Urothelium cell line (cell line): ENCODE results near the gene ME3.
"Not testable (repeated sequence)": the region's sequence is repeated elsewhere in the genome, so short reads cannot be mapped to it uniquely, and the experiment has no call there.

Experiments
- DNase-seq: peaks from one replicate; pipeline ENCODE4 v3.0.0; 2011; ENCODE audit warnings: low spot score, mixed read lengths
- FAIRE-seq: peaks from 2 replicates; lab custom pipeline; 2011; peaks lifted over from hg19 to GRCh38; lab: Jason Lieb, UNC

Gene ME3

GRCh38 chr11:86444981-86445380 lies 227.4 kb downstream of the ME3 start:
- DNase-seq (no peak), FAIRE-seq (no peak)

GRCh38 chr11:86443415-86443814 lies 229.0 kb downstream of the ME3 start:
- DNase-seq, result no peak
- no peak for FAIRE-seq

GRCh38 chr11:86442827-86443226 lies 229.6 kb downstream of the ME3 start:
- FAIRE-seq, result no peak

GRCh38 chr11:86442420-86442819 lies 230.0 kb downstream of the ME3 start:
- DNase-seq, result peak; percentile 39
- no peak for FAIRE-seq

More at GRCh38 chr11:86442827-86443226, 229.6 kb downstream of the ME3 start:
- no peak for DNase-seq

- DNase-seq, result no peak
Observed at GRCh38 chr11:86440843-86441242, 231.6 kb downstream of the ME3 start.

GRCh38 chr11:86440305-86440716 lies 232.1 kb downstream of the ME3 start:
- FAIRE-seq (no peak), DNase-seq (no peak)

More at GRCh38 chr11:86440843-86441242, 231.6 kb downstream of the ME3 start:
- no peak for FAIRE-seq

GRCh38 chr11:86438685-86439084 lies 233.7 kb downstream of the ME3 start:
- FAIRE-seq (no peak), DNase-seq (no peak)

GRCh38 chr11:86435711-86436110 lies 236.7 kb downstream of the ME3 start:
- DNase-seq, result no peak
- no peak for FAIRE-seq

GRCh38 chr11:86433361-86434095 lies 238.9 kb downstream of the ME3 start:
- not testable (repeated sequence) for FAIRE-seq

GRCh38 chr11:86431258-86431657 lies 241.2 kb downstream of the ME3 start:
- DNase-seq, result no peak
- FAIRE-seq, result no peak

More at GRCh38 chr11:86433361-86434095, 238.9 kb downstream of the ME3 start:
- DNase-seq, result not testable (repeated sequence)

GRCh38 chr11:86427441-86427840 lies 245.0 kb downstream of the ME3 start:
- FAIRE-seq (no peak), DNase-seq (no peak)

- FAIRE-seq, DNase-seq: not testable (repeated sequence)
Observed at GRCh38 chr11:86423488-86423887, 248.9 kb downstream of the ME3 start.

- DNase-seq (no peak), FAIRE-seq (no peak)
Observed at GRCh38 chr11:86422371-86422770, 250.0 kb downstream of the ME3 start.

- no peak for FAIRE-seq
- no peak for DNase-seq
Observed at GRCh38 chr11:86421946-86422345, 250.5 kb downstream of the ME3 start.

- FAIRE-seq, result no peak
Observed at GRCh38 chr11:86418917-86419316, 253.5 kb downstream of the ME3 start.

GRCh38 chr11:86418513-86418912 lies 253.9 kb downstream of the ME3 start:
- DNase-seq (no peak), FAIRE-seq (no peak)

More at GRCh38 chr11:86418917-86419316, 253.5 kb downstream of the ME3 start:
- no peak for DNase-seq

- DNase-seq, result no peak
- FAIRE-seq, result no peak
Observed at GRCh38 chr11:86418106-86418505, 254.3 kb downstream of the ME3 start.

- DNase-seq, FAIRE-seq: not testable (repeated sequence)
Observed at GRCh38 chr11:86416951-86417350, 255.5 kb downstream of the ME3 start.

- no peak for DNase-seq
Observed at GRCh38 chr11:86416494-86416893, 255.9 kb downstream of the ME3 start.

GRCh38 chr11:86415026-86415425 lies 257.4 kb downstream of the ME3 start:
- FAIRE-seq (no peak), DNase-seq (no peak)

More at GRCh38 chr11:86416494-86416893, 255.9 kb downstream of the ME3 start:
- FAIRE-seq, result no peak

GRCh38 chr11:86414032-86414431 lies 258.4 kb downstream of the ME3 start:
- FAIRE-seq, result no peak
- no peak for DNase-seq

GRCh38 chr11:86408845-86409244 lies 263.6 kb downstream of the ME3 start:
- no peak for DNase-seq
- FAIRE-seq, result no peak

- FAIRE-seq, result no peak
- DNase-seq, result no peak
Observed at GRCh38 chr11:86403458-86403857, 269.0 kb downstream of the ME3 start.
